Panc1 (cell line): ENCODE measurements around the gene NTRK2. TPM values are rescaled to one million over a fixed set of nuclear protein-coding genes. Genes with fewer than 3 reads are reported as not detected.

ENCODE experiments used
- ATAC-seq: fragments of 200-7000 bp; cut with Tn5 transposase; 2 replicates; pipeline ENCODE4 v1.9.1; 2020; ENCODE audit warnings: mild to moderate bottlenecking, moderate library complexity
- BruUV-seq: library from RNA; stranded (reverse); fragments of 400-500 nt; replicated peaks from 2 replicates; lab custom pipeline; 2021; lab: Mats Ljungman, UMichigan
- CTCF ChIA-PET: fragments of 300-600 bp; sonication (Branson Sonifier 250); formaldehyde crosslinking; loops from one replicate; lab custom pipeline; 2022; ENCODE audit warnings: antibody characterized with exemption; lab: Charles Lee
- POLR2A ChIA-PET: fragments of 300-600 bp; sonication (Branson Sonifier 250); formaldehyde crosslinking; loops from one replicate; lab custom pipeline; 2022; ENCODE audit warnings: antibody characterized with exemption; lab: Charles Lee
- DNase-seq: peaks from one replicate; pipeline ENCODE4 v3.0.0-alpha.2; 2010; ENCODE audit warnings: low read depth, low spot score
- H3K27ac ChIP-seq: 2 replicates; pipeline ENCODE4 v1.5.1; 2011; ENCODE audit warnings: mild to moderate bottlenecking, low read length, inconsistent platforms
- H3K27me3 ChIP-seq: fragments of 200-500 bp; sonication (Bioruptor generic); 2 replicates; pipeline ENCODE4 v1.6.0; 2014; ENCODE audit warnings: low read length, inconsistent platforms; ENCODE audit not compliant: control insufficient read depth, insufficient read depth
- H3K36me3 ChIP-seq: fragments of 200-500 bp; sonication (Bioruptor generic); 2 replicates; pipeline ENCODE4 v1.5.1; 2014; ENCODE audit warnings: inconsistent platforms, mild to moderate bottlenecking, low read length, moderate library complexity; ENCODE audit not compliant: control insufficient read depth, insufficient read depth
- H3K4me1 ChIP-seq: 2 replicates; pipeline ENCODE4 v1.5.1; 2011; ENCODE audit warnings: inconsistent platforms, mild to moderate bottlenecking, low read length, moderate library complexity; ENCODE audit not compliant: control insufficient read depth, insufficient read depth
- H3K4me3 ChIP-seq, 2 experiments: 2 replicates each; pipeline ENCODE4 v1.5.1; 2011 to 2012; ENCODE audit warnings: low read depth in 2 of 2, low read length in 2 of 2, mild to moderate bottlenecking in 2 of 2, inconsistent platforms in 1 of 2, moderate library complexity in 1 of 2
- H3K9me3 ChIP-seq: fragments of 200-500 bp; sonication (Bioruptor generic); 2 replicates; pipeline ENCODE4 v1.5.1; 2014; ENCODE audit warnings: low read depth, mild to moderate bottlenecking, inconsistent platforms, low read length, moderate library complexity; ENCODE audit not compliant: control insufficient read depth, insufficient read depth
- POLR2AphosphoS5 ChIP-seq: IDR thresholded peaks from 2 replicates; pipeline ENCODE4 v1.6.1; 2012; ENCODE audit warnings: mild to moderate bottlenecking, low read depth, low read length, moderate library complexity
- REST ChIP-seq, 2 experiments: IDR thresholded peaks; 2 replicates each; pipeline ENCODE4 v1.6.1; 2011 to 2012; ENCODE audit warnings: low read depth in 2 of 2, control low read depth in 1 of 2, low read length in 1 of 2, mild to moderate bottlenecking in 1 of 2, moderate library complexity in 1 of 2; ENCODE audit not compliant: insufficient read depth in 1 of 2
- SIN3A ChIP-seq: IDR thresholded peaks from 2 replicates; pipeline ENCODE4 v1.6.1; 2012; ENCODE audit warnings: low read depth, mild to moderate bottlenecking, low read length, moderate library complexity, borderline replicate concordance; ENCODE audit not compliant: insufficient read depth
- TCF7L2 ChIP-seq: IDR thresholded peaks from 2 replicates; pipeline ENCODE4 v1.6.1; 2011; ENCODE audit warnings: mild to moderate bottlenecking, low read depth, low read length, inconsistent platforms
- in situ Hi-C: cut with HindIII; loops from 2 replicates; pipeline ENCODE4 v1.10.0; 2016; ENCODE audit warnings: low sequenced_read_pairs, low pct_unique_long_range_greater_than_20kb
- intact Hi-C: fragments of 100-400 bp; cut with micrococcal nuclease; formaldehyde crosslinking; loops from one replicate; pipeline ENCODE4 v1.10.0; 2022; ENCODE audit not compliant: unreplicated experiment
- total RNA-seq: library from RNA; stranded (reverse); gene quantifications from one replicate; pipeline ENCODE4 v1.2.1, GENCODE V29; 2021; ENCODE audit not compliant: unreplicated experiment
- TF ChIP-seq, protein P1 (sequence below): fragments of 450-650 bp; IDR thresholded peaks from 2 replicates; pipeline ENCODE4 v1.5.1; 2017; ENCODE audit warnings: mild to moderate bottlenecking

The NTRK2 gene
- total RNA-seq, 1 experiment from 2014 or later = 0.23 TPM

GRCh38 chr9:84759300-84759750, 89.8 kb downstream of the NTRK2 start:
- no peak overlapping the region for H3K4me3 ChIP-seq
- intact Hi-C loops (no loop called here), in situ Hi-C loops (no loop called here)
- CTCF ChIA-PET = no interaction called here
- no peak for TF ChIP-seq REST (IDR thresholded peaks at IDR 0.05; ENCODE audit: insufficient read depth in 1 of 2, low read depth in 2 of 2, low read length in 1 of 2)
- TF ChIP-seq POLR2AphosphoS5 = no peak
- no peak for TF ChIP-seq TCF7L2
- no peak for TF ChIP-seq SIN3A
- TF ChIP-seq, protein P1, sequence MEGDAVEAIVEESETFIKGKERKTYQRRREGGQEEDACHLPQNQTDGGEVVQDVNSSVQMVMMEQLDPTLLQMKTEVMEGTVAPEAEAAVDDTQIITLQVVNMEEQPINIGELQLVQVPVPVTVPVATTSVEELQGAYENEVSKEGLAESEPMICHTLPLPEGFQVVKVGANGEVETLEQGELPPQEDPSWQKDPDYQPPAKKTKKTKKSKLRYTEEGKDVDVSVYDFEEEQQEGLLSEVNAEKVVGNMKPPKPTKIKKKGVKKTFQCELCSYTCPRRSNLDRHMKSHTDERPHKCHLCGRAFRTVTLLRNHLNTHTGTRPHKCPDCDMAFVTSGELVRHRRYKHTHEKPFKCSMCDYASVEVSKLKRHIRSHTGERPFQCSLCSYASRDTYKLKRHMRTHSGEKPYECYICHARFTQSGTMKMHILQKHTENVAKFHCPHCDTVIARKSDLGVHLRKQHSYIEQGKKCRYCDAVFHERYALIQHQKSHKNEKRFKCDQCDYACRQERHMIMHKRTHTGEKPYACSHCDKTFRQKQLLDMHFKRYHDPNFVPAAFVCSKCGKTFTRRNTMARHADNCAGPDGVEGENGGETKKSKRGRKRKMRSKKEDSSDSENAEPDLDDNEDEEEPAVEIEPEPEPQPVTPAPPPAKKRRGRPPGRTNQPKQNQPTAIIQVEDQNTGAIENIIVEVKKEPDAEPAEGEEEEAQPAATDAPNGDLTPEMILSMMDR = no peak
- no peaks in the 10 kb centered on the region for H3K36me3 ChIP-seq
- no peaks in the 10 kb centered on the region for H3K4me1 ChIP-seq
- no peaks in the 10 kb centered on the region for H3K27me3 ChIP-seq
- POLR2A ChIA-PET = no interaction called here
- DNase-seq = no peak
- H3K9me3 ChIP-seq = no peaks in the 10 kb centered on the region
- no peak for ATAC-seq
- H3K27ac ChIP-seq = no peak overlapping the region
- no TSS peak for BruUV-seq

DNA sequence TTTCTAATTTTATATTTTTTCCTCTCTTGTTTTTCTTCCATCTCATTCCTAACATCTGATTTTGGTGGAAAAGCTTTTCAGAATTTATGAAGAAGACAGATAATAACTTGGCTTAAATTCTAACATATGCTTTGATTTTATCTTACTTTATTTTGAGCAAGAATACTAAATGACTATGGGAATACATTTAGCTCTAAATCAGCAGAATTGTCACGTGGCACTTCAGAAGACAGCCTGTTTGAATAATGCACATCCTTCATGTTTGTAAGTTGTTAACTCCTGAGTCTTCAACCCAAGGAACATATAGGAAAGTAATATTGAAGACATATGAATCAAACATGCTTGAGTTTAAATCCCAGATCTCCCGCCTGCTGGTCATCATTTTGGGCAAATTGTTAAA, 90.3 kb downstream of the NTRK2 start:
- intact Hi-C loops (no loop called here), in situ Hi-C loops (no loop called here)
- Histone ChIP-seq H3K27me3 (no peaks in the 10 kb centered on the region), H3K4me3 (no peak overlapping the region), H3K27ac (no peak overlapping the region), H3K4me1 (no peaks in the 10 kb centered on the region), H3K36me3 (no peaks in the 10 kb centered on the region), H3K9me3 (no peaks in the 10 kb centered on the region)
- ChIA-PET POLR2A (no interaction called here), CTCF (no interaction called here)
- TF ChIP-seq, protein P1 = no peak
- TF ChIP-seq SIN3A (no peak), POLR2AphosphoS5 (no peak), TCF7L2 (no peak), REST (IDR thresholded peaks at IDR 0.05; ENCODE audit: insufficient read depth in 1 of 2, low read depth in 2 of 2, low read length in 1 of 2) (no peak)
- BruUV-seq = no TSS peak
- no peak for ATAC-seq
- DNase-seq = no peak
